A549 (cell line): ENCODE results near the gene IRF1. TPM values are rescaled to one million over a fixed set of nuclear protein-coding genes. Genes with fewer than 3 reads are reported as not detected.

Source experiments
- ATAC-seq, 2 experiments: fragments of 200-7000 bp in 1 of 2; fragments of >200 bp in 1 of 2; cut with Nextera tagmentation in 1 of 2; cut with Tn5 transposase in 1 of 2; 3 replicates each; pipeline versions ENCODE4 v1.8.0 to v1.9.1; 2018 to 2020; ENCODE audit warnings: mild to moderate bottlenecking in 1 of 2, moderate library complexity in 1 of 2
- CTCF ChIA-PET: fragments of 300-600 bp; sonication (Branson Sonifier 250); formaldehyde crosslinking; extraction: SDS; loops from one replicate; lab custom pipeline; 2021; ENCODE audit warnings: antibody characterized with exemption, inconsistent platforms; lab: Yijun Ruan, JAX
- POLR2A ChIA-PET: fragments of 350-600 bp; formaldehyde crosslinking; extraction: SDS; loops from one replicate; lab custom pipeline; 2021; ENCODE audit warnings: antibody characterized with exemption, inconsistent platforms; lab: Yijun Ruan, JAX
- DNase-seq, 2 experiments: peaks; one replicate each; pipeline versions ENCODE4 v3.0.0 to v3.0.0-alpha.2; 2011 to 2016; ENCODE audit warnings: low read depth in 1 of 2, low spot score in 1 of 2
- FAIRE-seq: peaks from 2 replicates; lab custom pipeline; 2011; peaks lifted over from hg19 to GRCh38; lab: Jason Lieb, UNC
- H3K27ac ChIP-seq, 2 experiments: fragments of >200 bp; sonication (Bioruptor Twin); formaldehyde crosslinking; 3 replicates each; pipeline ENCODE4 v1.5.1; 2016 to 2017
- H3K4me1 ChIP-seq: fragments of >200 bp; sonication (Bioruptor Twin); formaldehyde crosslinking; 3 replicates; pipeline ENCODE4 v1.6.1; 2016
- H3K4me2 ChIP-seq: fragments of >200 bp; sonication (Bioruptor Twin); formaldehyde crosslinking; 3 replicates; pipeline ENCODE4 v1.6.1; 2016
- H3K4me3 ChIP-seq: fragments of >200 bp; sonication (Bioruptor Twin); formaldehyde crosslinking; 3 replicates; pipeline ENCODE4 v1.5.1; 2016
- H3K9me3 ChIP-seq: fragments of >200 bp; sonication (Bioruptor Twin); formaldehyde crosslinking; 3 replicates; pipeline ENCODE4 v1.6.1; 2016
- BHLHE40 ChIP-seq: IDR thresholded peaks from 2 replicates; pipeline ENCODE4 v1.6.1; 2012; ENCODE audit warnings: low read depth, low read length, inconsistent platforms
- CBX8 ChIP-seq: fragments of 200-600 bp; sonication (generic); IDR thresholded peaks from 2 replicates; pipeline ENCODE4 v1.6.1; 2016
- CHD4 ChIP-seq: fragments of 200-600 bp; sonication (generic); IDR thresholded peaks from 2 replicates; pipeline ENCODE4 v1.6.1; 2016; ENCODE audit warnings: antibody characterized with exemption, mild to moderate bottlenecking, borderline replicate concordance
- CTCF ChIP-seq: fragments of >200 bp; sonication (Bioruptor Twin); formaldehyde crosslinking; IDR thresholded peaks from 3 replicates; pipeline ENCODE4 v1.5.1; 2016
- E2F6 ChIP-seq: IDR thresholded peaks from 2 replicates; pipeline ENCODE4 v1.6.1; 2012; ENCODE audit warnings: low read depth, borderline replicate concordance
- EHMT2 ChIP-seq: fragments of 200-600 bp; sonication (generic); IDR thresholded peaks from 2 replicates; pipeline ENCODE4 v1.6.1; 2016; ENCODE audit warnings: antibody characterized with exemption, low read depth, mild to moderate bottlenecking, moderate library complexity
- ESRRA ChIP-seq: fragments of 150-350 bp; IDR thresholded peaks from 2 replicates; pipeline ENCODE4 v1.6.1; 2014; ENCODE audit warnings: mild to moderate bottlenecking, low read length, borderline replicate concordance
- HEYL ChIP-seq: fragments of 250-450 bp; sonication (Bioruptor Pico); IDR thresholded peaks from 2 replicates; pipeline ENCODE4 v1.8.0; 2021; ENCODE audit warnings: mild to moderate bottlenecking, moderate library complexity
- KDM1A ChIP-seq: fragments of 200-600 bp; sonication (generic); IDR thresholded peaks from 2 replicates; pipeline ENCODE4 v1.6.1; 2016; ENCODE audit warnings: low read depth, mild to moderate bottlenecking
- MAFK ChIP-seq: fragments of 450-650 bp; IDR thresholded peaks from 2 replicates; pipeline ENCODE4 v1.6.1; 2014; ENCODE audit not compliant: partially characterized antibody
- MAZ ChIP-seq: fragments of 150-350 bp; IDR thresholded peaks from 2 replicates; pipeline ENCODE4 v1.6.1; 2014; ENCODE audit warnings: antibody characterized with exemption, low read depth, low read length, borderline replicate concordance
- NPAS2 ChIP-seq: fragments of 250-450 bp; sonication (Bioruptor Pico); IDR thresholded peaks from 2 replicates; pipeline ENCODE4 v1.8.0; 2022; ENCODE audit warnings: mild to moderate bottlenecking, moderate library complexity, borderline replicate concordance
- PHF8 ChIP-seq: fragments of 200-600 bp; sonication (generic); IDR thresholded peaks from 2 replicates; pipeline ENCODE4 v1.6.1; 2016; ENCODE audit warnings: low read depth, mild to moderate bottlenecking, antibody characterized with exemption, moderate library complexity, borderline replicate concordance
- RAD21 ChIP-seq, 2 experiments: fragments of >200 bp in 1 of 2; sonication (Bioruptor Twin) in 1 of 2; formaldehyde crosslinking in 1 of 2; IDR thresholded peaks in 1 of 2; conservative IDR thresholded peaks in 1 of 2; 2 replicates in 1 of 2; 3 replicates in 1 of 2; pipeline ENCODE4 v1.6.1; 2012 to 2018; ENCODE audit warnings: inconsistent platforms in 1 of 2
- RARB ChIP-seq: fragments of 250-450 bp; sonication (Bioruptor Pico); IDR thresholded peaks from 2 replicates; pipeline ENCODE4 v1.8.0; 2021; ENCODE audit warnings: mild to moderate bottlenecking, moderate library complexity
- TP53 ChIP-seq: fragments of 250-450 bp; sonication (Bioruptor Pico); IDR thresholded peaks from 2 replicates; pipeline ENCODE4 v1.5.0; 2021; ENCODE audit warnings: mild to moderate bottlenecking, moderate library complexity
- USF2 ChIP-seq: fragments of 450-650 bp; IDR thresholded peaks from 2 replicates; pipeline ENCODE4 v1.6.1; 2014; ENCODE audit warnings: antibody characterized with exemption
- ZNF302 ChIP-seq: fragments of 250-450 bp; sonication (Bioruptor Pico); IDR thresholded peaks from 2 replicates; pipeline ENCODE4 v1.9.0; 2021; ENCODE audit warnings: inconsistent platforms, mild to moderate bottlenecking, moderate library complexity
- ZSCAN20 ChIP-seq: fragments of 250-450 bp; sonication (Bioruptor Pico); IDR thresholded peaks from 2 replicates; pipeline ENCODE4 v1.8.0; 2022; ENCODE audit warnings: mild to moderate bottlenecking, moderate library complexity
- WGBS: methylation state at CpG from one replicate; pipeline ENCODE4 v1.1.6; 2017; ENCODE audit errors: missing lambda C conversion rate; 5-methylcytosine and 5-hydroxymethylcytosine counted together
- polyA plus RNA-seq, 4 experiments: library from polyadenylated mRNA; depleted of rRNA in 3 of 4; stranded (reverse); fragments of >200 nt; fragmentation: RNase III in 1 of 4; extraction: RNeasy Plus Mini Kit Qiagen cat#74134 plus additional on column Dnase treatment in 1 of 4; gene quantifications; 2 replicates in 3 of 4; 3 replicates in 1 of 4; pipeline ENCODE4 v1.2.3, GENCODE V29; 2011 to 2017

Gene IRF1
- polyA plus RNA-seq, 2 of the 4 experiments (the other 2 are of a cell fraction), result 10.9 to 13.3 TPM

DNA sequence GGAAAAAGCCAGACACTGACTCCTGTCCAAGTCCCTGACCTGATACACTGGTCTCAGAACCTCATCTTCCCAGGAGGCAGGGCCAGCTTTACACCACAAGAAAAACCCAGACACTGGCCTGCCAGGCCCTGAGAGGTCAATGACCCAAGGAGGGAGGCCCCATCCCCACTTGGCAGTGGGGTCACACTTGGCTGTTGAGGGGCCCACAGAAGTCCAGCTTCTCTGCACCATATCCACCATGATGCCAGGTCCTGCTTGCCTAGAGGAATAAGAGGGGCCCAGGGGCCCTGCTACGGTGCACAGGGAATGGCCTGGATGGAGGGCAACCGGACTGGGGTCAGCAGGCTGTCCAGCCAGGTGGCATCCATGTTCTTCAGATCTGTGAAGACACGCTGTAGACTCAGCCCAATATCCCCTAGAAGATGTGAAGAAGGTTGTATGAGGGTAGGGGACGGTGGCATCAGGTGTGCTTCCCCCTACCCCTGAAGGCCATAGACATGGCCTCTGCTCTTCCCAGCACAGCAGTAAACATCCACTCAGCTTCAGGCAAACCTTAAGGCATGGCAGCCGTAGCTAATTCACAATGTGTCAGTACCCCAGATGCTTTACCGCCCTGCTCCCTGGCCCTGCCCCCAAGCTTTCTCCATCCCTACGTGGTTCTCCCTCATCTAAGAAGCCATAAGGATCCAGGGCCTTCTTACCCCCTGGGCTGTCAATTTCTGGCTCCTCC is 6.7 kb downstream of the IRF1 start:
- CTCF ChIA-PET, result interaction anchor here (1.0 to 2.9 kb wide), 8 partner anchors 9 to 98 kb away, joined by 3 to 11 read pairs (median 4); no protein-coding TSS in a partner anchor
- TF ChIP-seq MAFK, result no peak
- no peak for TF ChIP-seq EHMT2
- no peak for TF ChIP-seq BHLHE40
- no peak for TF ChIP-seq PHF8
- no peak for TF ChIP-seq ZSCAN20 (CRISPR knock-in tag)
- TF ChIP-seq KDM1A, result no peak
- TF ChIP-seq MAZ, result no peak
- no peak for TF ChIP-seq NPAS2 (CRISPR knock-in tag)
- TF ChIP-seq CHD4, result no peak
- no peak for TF ChIP-seq CBX8
- no peak for TF ChIP-seq TP53 (CRISPR knock-in tag)
- TF ChIP-seq RARB (CRISPR knock-in tag), result no peak
- no peak for TF ChIP-seq CTCF
- H3K4me2 ChIP-seq, result no peak overlapping the region
- POLR2A ChIA-PET, result no interaction called here
- no peaks in the 10 kb centered on the region for H3K9me3 ChIP-seq
- WGBS, result 92% methylated on average over 7 of the region's 7 CpGs
- DNase-seq (no peak), ATAC-seq (no peak), FAIRE-seq (no peak)
- no peak overlapping the region for H3K27ac ChIP-seq
- peaks cover 5% of the 10 kb centered on the region; the same call in 2 of the 3 replicates for H3K4me1 ChIP-seq
- no peak overlapping the region for H3K4me3 ChIP-seq

DNA sequence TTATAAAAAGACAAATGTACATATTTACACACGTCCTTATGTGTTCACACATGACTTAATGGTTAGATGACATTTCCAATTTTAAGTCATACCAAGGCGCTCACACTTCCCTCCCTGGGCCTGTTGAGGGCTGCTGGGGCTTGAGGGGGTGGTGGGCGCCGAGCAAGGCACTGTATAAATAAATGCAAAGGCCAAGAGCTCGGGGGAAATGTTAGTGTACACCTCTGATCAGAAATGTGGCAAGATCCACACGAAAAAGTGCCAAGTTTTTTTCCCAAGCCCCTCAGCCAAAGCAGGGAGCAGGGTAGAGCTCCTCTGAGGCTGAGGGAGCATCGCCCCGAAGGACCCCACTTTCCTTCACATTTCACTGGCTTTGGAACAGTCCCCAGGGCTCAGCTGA is 7.5 kb downstream of the IRF1 start:
- Histone ChIP-seq H3K27ac (no peak overlapping the region), H3K9me3 (no peaks in the 10 kb centered on the region), H3K4me2 (no peak overlapping the region), H3K4me1 (no peaks in the 10 kb centered on the region; the same call in 2 of the 3 replicates), H3K4me3 (no peak overlapping the region)
- 95% methylated on average over 8 of the region's 8 CpGs for WGBS
- ChIA-PET POLR2A (no interaction called here), CTCF (interaction anchor here (0.7 to 2.9 kb wide), 6 partner anchors 11 to 97 kb away, joined by 3 to 11 read pairs (median 4); no protein-coding TSS in a partner anchor)
- FAIRE-seq (no peak), DNase-seq (no peak), ATAC-seq (no peak)
- TF ChIP-seq EHMT2 (no peak), HEYL (no peak), NPAS2 (CRISPR knock-in tag) (no peak), ESRRA (no peak), USF2 (no peak), E2F6 (no peak), RAD21 (conservative IDR thresholded peaks at IDR 0.05 in 1 of 2, IDR thresholded peaks at IDR 0.05 in 1 of 2) (no peak)

DNA sequence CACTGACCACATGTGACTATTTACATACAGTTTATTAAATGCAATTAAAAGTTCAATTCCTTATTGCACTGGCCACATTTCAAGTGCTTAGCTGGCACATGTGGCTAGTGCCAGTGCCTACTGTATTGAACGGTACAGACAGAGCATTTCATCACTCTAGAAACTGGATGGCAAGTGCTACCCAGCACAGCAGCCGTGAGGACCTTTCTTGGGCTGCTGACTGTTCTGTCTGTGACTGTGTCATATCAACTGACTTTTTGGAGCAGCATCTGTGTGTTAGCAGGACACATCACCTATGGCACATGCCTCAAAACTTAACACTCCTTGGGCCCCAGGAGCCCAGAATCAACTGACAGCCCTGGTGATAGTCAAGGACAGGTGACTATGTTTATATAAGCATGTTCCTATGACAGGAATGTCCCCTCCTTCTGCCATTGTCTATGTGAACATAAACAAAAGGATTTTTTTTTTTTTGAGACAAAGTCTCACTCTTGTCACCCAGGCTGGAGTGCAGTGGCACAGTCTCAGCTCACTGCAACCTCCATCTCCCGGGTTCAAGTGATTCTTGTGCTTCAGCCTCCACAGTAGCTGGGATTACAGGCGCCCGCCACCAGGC is 8.9 kb downstream of the IRF1 start:
- H3K9me3 ChIP-seq, result no peaks in the 10 kb centered on the region
- H3K27ac ChIP-seq, result no peak overlapping the region
- no peak overlapping the region for H3K4me2 ChIP-seq
- ChIA-PET POLR2A (interaction anchor here (1.8 kb wide), 1 partner anchor 15 kb away, joined by 9 read pairs; no protein-coding TSS in a partner anchor), CTCF (interaction anchor here (0.6 to 2.9 kb wide), 4 partner anchors 27 to 96 kb away, joined by 3 to 12 read pairs (median 10); no protein-coding TSS in a partner anchor)
- ATAC-seq, result no peak
- FAIRE-seq, result no peak
- no peak overlapping the region for H3K4me3 ChIP-seq
- no peak for TF ChIP-seq ZNF302 (CRISPR knock-in tag)
- no peak for TF ChIP-seq USF2
- peak; percentile 3 for TF ChIP-seq MAFK
- no peak for TF ChIP-seq TP53 (CRISPR knock-in tag)
- TF ChIP-seq, all 56 proteins: peak for 1
- no peaks in the 10 kb centered on the region for H3K4me1 ChIP-seq
- WGBS, result 85% methylated on average over 5 of the region's 5 CpGs
- no peak for DNase-seq
